DMS53 (cell line): ENCODE measurements around the gene FREY1.
A peak's percentile ranks its signal among the peaks of the same experiment; 100 is the strongest.

Experiments
- DNase-seq: peaks from one replicate; lab custom pipeline; 2025; lab: John Stamatoyannopoulos, UW

The FREY1 gene

GRCh38 chr11:45870706-45871105 is 36.4 kb downstream of the FREY1 start:
- DNase-seq = no peak

- no peak for DNase-seq
Measured at GRCh38 chr11:45869551-45869950, 37.5 kb downstream of the FREY1 start.

- DNase-seq = no peak
Measured at GRCh38 chr11:45864041-45864440, 43.0 kb downstream of the FREY1 start.

GRCh38 chr11:45860764-45861510 is 46.1 kb downstream of the FREY1 start:
- DNase-seq = no peak

- DNase-seq = no peak
Measured at GRCh38 chr11:45860348-45860747, 46.7 kb downstream of the FREY1 start.

GRCh38 chr11:45859661-45860140 is 47.4 kb downstream of the FREY1 start:
- no peak for DNase-seq

GRCh38 chr11:45858751-45859398 is 48.2 kb downstream of the FREY1 start:
- DNase-seq = no peak

GRCh38 chr11:45857961-45858474 is 49.1 kb downstream of the FREY1 start:
- DNase-seq = peak; percentile 8
